K562 (cell line): ENCODE data around the gene FTSJ3.
A peak's percentile ranks its signal among the peaks of the same experiment; 100 is the strongest.

Experiments used
- ESRRA ChIP-seq: fragments of 450-650 bp; IDR thresholded peaks from 2 replicates; pipeline ENCODE4 v1.6.1; 2014; ENCODE audit warnings: low read depth, mild to moderate bottlenecking, moderate library complexity, borderline replicate concordance
- STAT5B ChIP-seq: fragments of 250-450 bp; sonication (Bioruptor Pico); IDR thresholded peaks from 2 replicates; pipeline ENCODE4 v1.8.0; 2021; ENCODE audit warnings: mild to moderate bottlenecking, inconsistent platforms
- TF ChIP-seq, protein P1 (sequence below), 3 experiments: IDR thresholded peaks in 2 of 3; conservative IDR thresholded peaks in 1 of 3; 2 replicates each; pipeline ENCODE4 v1.5.1; 2011 to 2012; ENCODE audit warnings: low read length in 3 of 3, mild to moderate bottlenecking in 3 of 3, control low read depth in 2 of 3, improper control_type of control experiment in 1 of 3, inconsistent platforms in 1 of 3, low read depth in 1 of 3, mixed read lengths in 1 of 3, moderate library complexity in 1 of 3; ENCODE audit not compliant: insufficient read depth in 2 of 3

DNA sequence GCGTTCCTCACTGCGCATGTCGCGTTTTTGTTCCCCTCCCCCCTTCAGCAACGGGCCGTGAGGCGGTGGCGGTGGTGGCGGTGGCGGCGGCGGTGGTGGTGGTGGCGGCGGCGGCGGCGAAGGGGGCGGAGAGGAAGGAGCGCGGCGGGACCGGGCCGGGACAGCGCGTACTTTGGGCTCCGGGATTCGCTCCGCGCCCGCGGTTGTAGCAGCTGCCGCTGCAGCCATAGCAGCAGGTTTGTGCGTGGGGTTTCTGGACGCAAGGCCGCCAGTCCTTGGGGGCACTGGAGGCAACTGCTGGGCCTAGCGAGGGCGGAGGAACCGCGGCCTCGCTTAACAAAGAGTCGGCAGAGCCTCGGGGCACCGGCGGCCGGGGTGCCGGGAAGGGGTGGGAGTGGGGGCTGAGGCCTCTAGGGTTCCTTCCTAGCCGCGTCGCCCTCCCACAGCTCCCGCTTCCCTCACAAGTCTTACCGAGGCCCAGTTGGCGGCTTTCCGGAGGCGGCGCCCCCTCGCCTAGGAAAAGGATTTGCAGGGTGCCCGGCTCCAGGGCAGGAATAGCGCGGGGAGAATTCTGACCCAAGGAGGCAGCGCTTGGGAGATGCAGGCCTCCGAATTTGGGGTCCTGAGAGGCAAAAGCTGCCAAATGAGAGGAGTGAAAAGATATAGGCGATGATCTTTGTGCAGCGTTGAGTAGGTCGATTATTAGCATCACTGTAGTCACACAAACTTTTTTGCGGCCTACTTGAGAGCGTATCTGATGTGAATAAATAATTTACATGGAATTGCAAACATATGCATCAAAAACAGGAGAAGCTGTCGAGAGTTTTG, 53.1 kb downstream of the FTSJ3 start, which contains the start of gene DDX42:
- TF ChIP-seq, protein P1, sequence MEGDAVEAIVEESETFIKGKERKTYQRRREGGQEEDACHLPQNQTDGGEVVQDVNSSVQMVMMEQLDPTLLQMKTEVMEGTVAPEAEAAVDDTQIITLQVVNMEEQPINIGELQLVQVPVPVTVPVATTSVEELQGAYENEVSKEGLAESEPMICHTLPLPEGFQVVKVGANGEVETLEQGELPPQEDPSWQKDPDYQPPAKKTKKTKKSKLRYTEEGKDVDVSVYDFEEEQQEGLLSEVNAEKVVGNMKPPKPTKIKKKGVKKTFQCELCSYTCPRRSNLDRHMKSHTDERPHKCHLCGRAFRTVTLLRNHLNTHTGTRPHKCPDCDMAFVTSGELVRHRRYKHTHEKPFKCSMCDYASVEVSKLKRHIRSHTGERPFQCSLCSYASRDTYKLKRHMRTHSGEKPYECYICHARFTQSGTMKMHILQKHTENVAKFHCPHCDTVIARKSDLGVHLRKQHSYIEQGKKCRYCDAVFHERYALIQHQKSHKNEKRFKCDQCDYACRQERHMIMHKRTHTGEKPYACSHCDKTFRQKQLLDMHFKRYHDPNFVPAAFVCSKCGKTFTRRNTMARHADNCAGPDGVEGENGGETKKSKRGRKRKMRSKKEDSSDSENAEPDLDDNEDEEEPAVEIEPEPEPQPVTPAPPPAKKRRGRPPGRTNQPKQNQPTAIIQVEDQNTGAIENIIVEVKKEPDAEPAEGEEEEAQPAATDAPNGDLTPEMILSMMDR (IDR thresholded peaks at IDR 0.05 in 2 of 3, conservative IDR thresholded peaks at IDR 0.05 in 1 of 3; ENCODE audit: insufficient read depth in 2 of 3, low read depth in 1 of 3, low read length in 3 of 3) = peak in 2 of 3 experiments; percentile 12 to 21; a peak in 2 of 6 replicates
- TF ChIP-seq STAT5B (CRISPR knock-in tag) = no peak
- no peak for TF ChIP-seq ESRRA
